ENCODE data around the gene CUX1. TPM values are rescaled to one million over a fixed set of nuclear protein-coding genes. Genes with fewer than 3 reads are reported as not detected.
"Not testable (repeated sequence)": the region's sequence is repeated elsewhere in the genome, so short reads cannot be mapped to it uniquely, and the experiment has no call there.

Gene CUX1
- total and polyA plus RNA-seq, 2 donors (not counting 1 experiment from before 2014, with no cell fraction given): 10.8 to 86.5 TPM

GRCh38 chr7:101848208-101848951 is 31.0 kb downstream of the CUX1 start:
- Histone ChIP-seq H2AFZ (ENCODE audit: insufficient read depth, low read depth, low read length, poor library complexity, severe bottlenecking) (no peak overlapping the region), H3K4me1 (ENCODE audit: control insufficient read depth in 2 of 2, insufficient read depth in 2 of 2, low read length in 2 of 2) (no peaks in the 10 kb centered on the region), H3K36me3 (replicated peaks in 1 of 2; ENCODE audit: control extremely low read depth in 1 of 2, control insufficient read depth in 1 of 2, extremely low read depth in 1 of 2, insufficient read depth in 2 of 2, low read length in 1 of 2) (no peaks in the 10 kb centered on the region), H3K9me3 (ENCODE audit: control extremely low read depth in 1 of 3, control insufficient read depth in 2 of 3, insufficient read depth in 1 of 3, low read length in 2 of 3) (peaks cover 0 to 25% (median 9%) of the 10 kb centered on the region in 3 donors), H3K9ac (ENCODE audit: low read length) (no peak overlapping the region), H3K27me3 (replicated peaks in 1 of 4; ENCODE audit: control extremely low read depth in 1 of 4, control insufficient read depth in 3 of 4, insufficient read depth in 4 of 4, low read length in 3 of 4) (no peaks in the 10 kb centered on the region), H3K4me3 (ENCODE audit: control extremely low read depth in 1 of 5, extremely low read depth in 1 of 5, insufficient read depth in 1 of 5, low read depth in 2 of 5, low read length in 4 of 5) (no peak overlapping the region), H3K4me2 (replicated peaks; ENCODE audit: low read depth, low read length, poor library complexity, severe bottlenecking) (no peak overlapping the region), H3K27ac (ENCODE audit: low read length in 2 of 2) (no peak overlapping the region), H4K20me1 (ENCODE audit: control insufficient read depth, insufficient read depth, low read length, poor library complexity, severe bottlenecking) (peaks cover 32% of the 10 kb centered on the region), H3K79me2 (ENCODE audit: control insufficient read depth, insufficient read depth, low read length) (peaks cover 93% of the 10 kb centered on the region)
- Mint-ChIP-seq H3K27ac (no peak overlapping the region), H3K9me3 (ENCODE audit: insufficient read depth) (peaks cover 2% of the 10 kb centered on the region), H3K27me3 (no peaks in the 10 kb centered on the region), H3K4me1 (peaks cover 11% of the 10 kb centered on the region), H3K4me3 (no peak overlapping the region)
- ChIA-PET POLR2A (interaction anchor here (0.7 kb wide), 1 partner anchor 14 kb away, joined by 4 read pairs; no protein-coding TSS in a partner anchor), CTCF (no interaction called here)
- TF ChIP-seq CTCF (IDR thresholded peaks at IDR 0.05) (no peak), EZH2 (IDR thresholded peaks at IDR 0.05; ENCODE audit: borderline replicate concordance, insufficient read depth, low read depth, low read length, poor library complexity, severe bottlenecking) (no peak)
- DNase-seq (no peak), ATAC-seq (ENCODE audit: low read depth) (no peak)
- WGBS (ENCODE audit: insufficient coverage): 92% methylated on average over 7 of the region's 8 CpGs
- intact Hi-C loops (cut with micrococcal nuclease): no loop called here

DNA sequence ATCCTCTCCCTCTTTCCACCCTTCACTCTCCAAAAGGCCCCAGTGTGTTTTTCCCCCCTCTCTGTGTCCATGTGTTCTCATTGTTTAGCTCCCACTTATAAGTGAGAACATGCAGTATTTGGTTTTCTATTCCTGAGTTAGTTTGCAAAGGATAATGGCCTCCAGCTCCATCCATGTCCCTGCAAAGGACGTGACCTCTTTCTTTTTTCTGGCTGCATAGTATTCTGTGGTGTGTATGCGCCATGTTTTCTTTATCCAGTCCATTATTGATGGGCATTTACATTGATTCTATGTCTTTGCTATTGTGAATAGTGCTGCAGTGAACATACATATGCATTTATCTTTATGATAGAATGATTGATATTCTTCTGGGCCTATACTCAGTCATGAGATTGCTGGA is 31.9 kb downstream of the CUX1 start:
- no CpG with 5 or more reads among the region's 2 CpGs for WGBS (ENCODE audit: insufficient coverage)

DNA sequence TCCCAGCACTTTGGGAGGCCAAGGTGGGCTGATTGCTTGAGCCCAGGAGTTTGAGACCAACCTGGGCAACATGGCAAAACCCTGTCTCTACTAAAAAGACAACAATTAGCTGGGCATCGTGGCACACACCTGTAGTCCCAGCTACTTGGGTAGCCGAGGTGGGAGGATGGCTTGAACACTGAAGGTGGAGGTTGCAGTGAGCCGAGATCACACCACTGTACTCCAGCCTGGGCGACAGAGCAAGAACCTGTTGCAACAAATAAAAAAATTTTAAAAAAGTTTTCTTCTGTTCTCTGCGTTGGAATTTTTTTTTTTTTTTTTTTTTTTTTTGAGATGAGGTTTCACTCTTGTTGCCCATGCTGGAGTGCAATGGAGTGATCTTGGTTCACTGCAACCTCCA is 34.9 kb downstream of the CUX1 start:
- H3K9me3 Mint-ChIP-seq (ENCODE audit: insufficient read depth); H3K4me3 Mint-ChIP-seq; DNase-seq; H3K27ac ChIP-seq (ENCODE audit: low read length in 2 of 2); H2AFZ ChIP-seq (ENCODE audit: insufficient read depth, low read depth, low read length, poor library complexity, severe bottlenecking); H3K27ac Mint-ChIP-seq; intact Hi-C loops (cut with micrococcal nuclease); H3K4me2 ChIP-seq (replicated peaks; ENCODE audit: low read depth, low read length, poor library complexity, severe bottlenecking); H3K4me3 ChIP-seq (ENCODE audit: control extremely low read depth in 1 of 5, extremely low read depth in 1 of 5, insufficient read depth in 1 of 5, low read depth in 2 of 5, low read length in 4 of 5); H3K27me3 Mint-ChIP-seq; H3K27me3 ChIP-seq (replicated peaks in 1 of 4; ENCODE audit: control extremely low read depth in 1 of 4, control insufficient read depth in 3 of 4, insufficient read depth in 4 of 4, low read length in 3 of 4); H3K36me3 ChIP-seq (replicated peaks in 1 of 2; ENCODE audit: control extremely low read depth in 1 of 2, control insufficient read depth in 1 of 2, extremely low read depth in 1 of 2, insufficient read depth in 2 of 2, low read length in 1 of 2); ATAC-seq (ENCODE audit: low read depth); POLR2A ChIA-PET; H3K9ac ChIP-seq (ENCODE audit: low read length): not testable (repeated sequence)
- peaks cover 13 to 24% of the 10 kb centered on the region in 2 donors for H3K4me1 ChIP-seq (ENCODE audit: control insufficient read depth in 2 of 2, insufficient read depth in 2 of 2, low read length in 2 of 2)
- H3K79me2 ChIP-seq (ENCODE audit: control insufficient read depth, insufficient read depth, low read length): peaks cover 78% of the 10 kb centered on the region
- peaks cover 30% of the 10 kb centered on the region for H4K20me1 ChIP-seq (ENCODE audit: control insufficient read depth, insufficient read depth, low read length, poor library complexity, severe bottlenecking)
- no CpG with 5 or more reads among the region's 5 CpGs for WGBS (ENCODE audit: insufficient coverage)
- H3K4me1 Mint-ChIP-seq: peaks cover 39% of the 10 kb centered on the region
- H3K9me3 ChIP-seq (ENCODE audit: control extremely low read depth in 1 of 3, control insufficient read depth in 2 of 3, insufficient read depth in 1 of 3, low read length in 2 of 3): peaks cover 0 to 12% (median 2%) of the 10 kb centered on the region in 3 donors
- CTCF ChIA-PET: interaction anchor here (0.6 to 1.2 kb wide), 3 partner anchors 34 to 441 kb away, joined by 3 to 5 read pairs (median 3); no protein-coding TSS in a partner anchor

More for the DNA sequence above, 31.9 kb downstream of the CUX1 start:
- ChIA-PET CTCF (interaction anchor here (0.7 to 1.0 kb wide), 2 partner anchors 8 to 9 kb away, joined by 3 read pairs; no protein-coding TSS in a partner anchor), POLR2A (interaction anchor here (0.7 kb wide), 1 partner anchor 15 kb away, joined by 4 read pairs; no protein-coding TSS in a partner anchor)
- Histone ChIP-seq H3K79me2 (ENCODE audit: control insufficient read depth, insufficient read depth, low read length) (peaks cover 93% of the 10 kb centered on the region), H4K20me1 (ENCODE audit: control insufficient read depth, insufficient read depth, low read length, poor library complexity, severe bottlenecking) (peaks cover 41% of the 10 kb centered on the region), H3K9me3 (ENCODE audit: control extremely low read depth in 1 of 3, control insufficient read depth in 2 of 3, insufficient read depth in 1 of 3, low read length in 2 of 3) (peaks cover 0 to 25% (median 9%) of the 10 kb centered on the region in 3 donors)
- H3K9me3 Mint-ChIP-seq (ENCODE audit: insufficient read depth); H3K9ac ChIP-seq (ENCODE audit: low read length); DNase-seq; H3K4me3 Mint-ChIP-seq; ATAC-seq (ENCODE audit: low read depth); H2AFZ ChIP-seq (ENCODE audit: insufficient read depth, low read depth, low read length, poor library complexity, severe bottlenecking); H3K27me3 Mint-ChIP-seq; H3K27ac ChIP-seq (ENCODE audit: low read length in 2 of 2); H3K4me2 ChIP-seq (replicated peaks; ENCODE audit: low read depth, low read length, poor library complexity, severe bottlenecking); H3K4me3 ChIP-seq (ENCODE audit: control extremely low read depth in 1 of 5, extremely low read depth in 1 of 5, insufficient read depth in 1 of 5, low read depth in 2 of 5, low read length in 4 of 5); H3K36me3 ChIP-seq (replicated peaks in 1 of 2; ENCODE audit: control extremely low read depth in 1 of 2, control insufficient read depth in 1 of 2, extremely low read depth in 1 of 2, insufficient read depth in 2 of 2, low read length in 1 of 2); H3K27ac Mint-ChIP-seq; H3K4me1 ChIP-seq (ENCODE audit: control insufficient read depth in 2 of 2, insufficient read depth in 2 of 2, low read length in 2 of 2); intact Hi-C loops (cut with micrococcal nuclease); H3K27me3 ChIP-seq (replicated peaks in 1 of 4; ENCODE audit: control extremely low read depth in 1 of 4, control insufficient read depth in 3 of 4, insufficient read depth in 4 of 4, low read length in 3 of 4): not testable (repeated sequence)
- H3K4me1 Mint-ChIP-seq: peaks cover 17% of the 10 kb centered on the region
